ENCODE data around the gene CLIP1.
A peak's percentile ranks its signal among the peaks of the same experiment; 100 is the strongest.
"Not testable (repeated sequence)": the region's sequence is repeated elsewhere in the genome, so short reads cannot be mapped to it uniquely, and the experiment has no call there.

CLIP1 gene

DNA sequence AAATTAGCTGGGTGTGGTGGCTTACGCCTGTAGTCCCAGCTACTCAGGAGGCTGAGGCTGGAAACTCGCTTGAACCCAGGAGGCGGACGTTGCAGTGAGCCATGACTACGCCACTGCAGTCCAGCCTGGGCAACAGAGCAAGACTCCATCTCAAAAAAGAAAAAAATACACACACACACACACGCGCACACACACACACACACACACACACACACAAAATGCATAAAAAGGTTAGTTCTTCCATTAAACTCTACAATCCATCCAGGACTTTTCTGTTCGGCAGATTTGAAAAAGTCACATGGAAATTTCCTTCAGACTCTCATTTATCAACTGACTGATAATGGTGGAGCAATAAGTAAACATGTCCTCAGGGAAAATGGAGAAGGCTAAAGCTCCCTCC, 147.0 kb downstream of the CLIP1 start:
- Histone ChIP-seq H3K36me3 (peaks cover 3% of the 10 kb centered on the region; the same call in 1 of the 2 replicates), H3K9me3 (ENCODE audit: severe bottlenecking) (no peaks in the 10 kb centered on the region), H3K27me3 (ENCODE audit: insufficient read depth, low read depth, severe bottlenecking) (no peaks in the 10 kb centered on the region), H3K27ac (no peak overlapping the region), H3K4me3 (ENCODE audit: low read depth, low read length) (no peak overlapping the region)
- DNase-seq, result no peak
- TF ChIP-seq, protein P1, sequence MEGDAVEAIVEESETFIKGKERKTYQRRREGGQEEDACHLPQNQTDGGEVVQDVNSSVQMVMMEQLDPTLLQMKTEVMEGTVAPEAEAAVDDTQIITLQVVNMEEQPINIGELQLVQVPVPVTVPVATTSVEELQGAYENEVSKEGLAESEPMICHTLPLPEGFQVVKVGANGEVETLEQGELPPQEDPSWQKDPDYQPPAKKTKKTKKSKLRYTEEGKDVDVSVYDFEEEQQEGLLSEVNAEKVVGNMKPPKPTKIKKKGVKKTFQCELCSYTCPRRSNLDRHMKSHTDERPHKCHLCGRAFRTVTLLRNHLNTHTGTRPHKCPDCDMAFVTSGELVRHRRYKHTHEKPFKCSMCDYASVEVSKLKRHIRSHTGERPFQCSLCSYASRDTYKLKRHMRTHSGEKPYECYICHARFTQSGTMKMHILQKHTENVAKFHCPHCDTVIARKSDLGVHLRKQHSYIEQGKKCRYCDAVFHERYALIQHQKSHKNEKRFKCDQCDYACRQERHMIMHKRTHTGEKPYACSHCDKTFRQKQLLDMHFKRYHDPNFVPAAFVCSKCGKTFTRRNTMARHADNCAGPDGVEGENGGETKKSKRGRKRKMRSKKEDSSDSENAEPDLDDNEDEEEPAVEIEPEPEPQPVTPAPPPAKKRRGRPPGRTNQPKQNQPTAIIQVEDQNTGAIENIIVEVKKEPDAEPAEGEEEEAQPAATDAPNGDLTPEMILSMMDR (IDR thresholded peaks at IDR 0.05; ENCODE audit: low read depth, low read length), result no peak

DNA sequence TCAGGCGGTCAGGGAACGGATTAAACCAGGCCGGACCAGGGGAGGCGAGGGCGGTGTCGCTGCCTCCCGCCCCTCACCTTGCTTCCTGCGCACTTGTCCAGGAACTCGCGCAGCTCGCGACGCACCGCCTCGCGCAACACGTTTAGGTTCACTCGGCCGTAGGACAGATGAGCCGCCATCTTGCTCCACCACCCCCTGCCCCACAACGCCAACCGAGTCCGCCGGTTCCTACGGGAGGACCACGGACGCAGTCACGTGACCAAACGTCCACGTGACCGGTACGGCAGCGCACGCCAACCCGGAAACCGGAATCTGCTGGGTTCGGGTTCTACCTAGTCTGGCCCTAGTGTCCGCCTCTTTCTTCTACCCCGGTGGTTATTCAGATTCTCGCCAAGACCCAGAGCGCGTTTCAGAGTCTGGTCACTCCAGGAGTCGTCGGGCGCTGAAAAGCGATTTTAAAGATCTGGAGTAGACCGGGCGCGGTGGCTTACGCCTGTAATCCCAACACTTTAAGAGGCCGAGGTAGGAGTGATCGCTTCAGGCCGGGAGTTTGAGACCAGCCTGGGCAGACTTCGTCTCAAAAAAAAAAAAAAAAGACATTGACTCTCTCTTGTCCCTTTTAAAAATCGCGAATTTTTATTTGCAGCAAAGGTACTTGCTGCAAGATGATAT, 156.1 kb downstream of the CLIP1 start, which contains the start of gene VPS33A:
TSS of gene VPS33A (minus strand) at position 265 of the 672 bp plus-strand sequence. CDS start at position 179, 86 bp downstream.
- no peaks in the 10 kb centered on the region for H3K9me3 ChIP-seq (ENCODE audit: severe bottlenecking)
- H3K36me3 ChIP-seq, result peaks cover 20% of the 10 kb centered on the region
- peak within 1 kb of the TSS; percentile 95 for H3K4me3 ChIP-seq (ENCODE audit: low read depth, low read length)
- DNase-seq, result peak; percentile 97
- no peaks in the 10 kb centered on the region for H3K27me3 ChIP-seq (ENCODE audit: insufficient read depth, low read depth, severe bottlenecking)
- H3K27ac ChIP-seq, result peak within 1 kb of the TSS; percentile 82
- TF ChIP-seq, protein P1 (IDR thresholded peaks at IDR 0.05; ENCODE audit: low read depth, low read length), result no peak

DNA sequence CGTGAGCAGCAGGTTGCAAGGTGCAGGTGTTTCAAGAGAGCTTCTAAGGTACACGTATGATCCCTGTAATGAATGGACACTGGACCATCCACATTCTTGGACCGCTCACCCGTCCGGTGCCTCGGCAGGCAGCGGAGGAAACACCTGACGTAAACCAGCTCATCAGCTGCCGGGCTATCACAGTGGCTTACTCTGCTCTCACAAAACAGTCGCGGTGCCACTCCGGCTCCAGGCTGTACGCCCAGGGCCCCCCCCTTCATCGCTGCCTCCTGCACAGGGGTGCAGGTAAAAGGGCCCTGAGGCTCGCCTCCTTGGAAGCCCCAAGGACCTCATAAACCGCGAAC, 156.6 kb downstream of the CLIP1 start:
- H3K4me3 ChIP-seq (ENCODE audit: low read depth, low read length), result peak overlapping the region; percentile 95
- DNase-seq, result no peak
- peaks cover 25% of the 10 kb centered on the region for H3K36me3 ChIP-seq
- TF ChIP-seq, protein P1 (IDR thresholded peaks at IDR 0.05; ENCODE audit: low read depth, low read length), result no peak
- H3K9me3 ChIP-seq (ENCODE audit: severe bottlenecking), result no peaks in the 10 kb centered on the region
- H3K27ac ChIP-seq, result peak overlapping the region; percentile 82
- H3K27me3 ChIP-seq (ENCODE audit: insufficient read depth, low read depth, severe bottlenecking), result no peaks in the 10 kb centered on the region

DNA sequence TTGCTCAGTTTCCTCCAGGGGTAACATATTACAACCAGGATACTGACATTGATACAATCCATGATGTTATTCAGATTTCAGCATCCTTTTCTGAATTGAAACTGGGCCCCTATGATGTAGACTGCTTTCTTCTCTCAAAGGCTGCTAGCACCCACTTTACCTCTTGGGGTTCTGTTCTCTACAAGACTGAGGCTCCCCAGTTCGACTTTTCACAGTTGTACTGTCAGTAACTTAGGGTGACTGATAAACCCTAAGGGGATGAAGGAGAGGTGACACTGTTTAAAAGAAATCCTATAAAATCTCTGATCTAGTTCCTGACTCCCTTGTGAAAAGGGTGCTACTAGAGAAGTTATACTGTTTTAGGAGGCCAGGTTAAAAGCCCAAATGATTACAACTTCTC, 157.0 kb downstream of the CLIP1 start:
- peak overlapping the region; percentile 95 for H3K4me3 ChIP-seq (ENCODE audit: low read depth, low read length)
- no peak overlapping the region for H3K27ac ChIP-seq
- DNase-seq, result no peak
- no peaks in the 10 kb centered on the region for H3K27me3 ChIP-seq (ENCODE audit: insufficient read depth, low read depth, severe bottlenecking)
- TF ChIP-seq, protein P1 (IDR thresholded peaks at IDR 0.05; ENCODE audit: low read depth, low read length), result no peak
- H3K36me3 ChIP-seq, result peaks cover 29% of the 10 kb centered on the region
- no peaks in the 10 kb centered on the region for H3K9me3 ChIP-seq (ENCODE audit: severe bottlenecking)

DNA sequence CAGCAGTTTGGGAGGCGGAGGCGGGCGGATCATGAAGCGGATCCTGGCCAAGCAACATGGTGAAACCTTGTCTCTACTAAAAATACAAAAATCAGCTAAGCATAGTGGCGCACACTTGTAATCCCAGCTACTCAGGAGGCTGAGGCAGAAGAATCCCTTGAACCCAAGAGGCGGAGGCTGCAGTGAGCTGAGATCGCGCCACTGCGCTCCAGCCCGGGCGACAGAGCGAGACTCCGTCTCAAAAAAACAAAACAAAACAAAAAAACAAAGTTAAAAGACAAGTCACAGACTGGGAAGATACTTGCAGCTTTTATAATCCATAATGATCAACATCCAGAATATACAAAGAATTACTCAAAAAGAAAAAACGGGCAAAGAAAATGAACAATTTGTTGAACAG, 161.7 kb downstream of the CLIP1 start:
- not testable (repeated sequence) for H3K27ac ChIP-seq

DNA sequence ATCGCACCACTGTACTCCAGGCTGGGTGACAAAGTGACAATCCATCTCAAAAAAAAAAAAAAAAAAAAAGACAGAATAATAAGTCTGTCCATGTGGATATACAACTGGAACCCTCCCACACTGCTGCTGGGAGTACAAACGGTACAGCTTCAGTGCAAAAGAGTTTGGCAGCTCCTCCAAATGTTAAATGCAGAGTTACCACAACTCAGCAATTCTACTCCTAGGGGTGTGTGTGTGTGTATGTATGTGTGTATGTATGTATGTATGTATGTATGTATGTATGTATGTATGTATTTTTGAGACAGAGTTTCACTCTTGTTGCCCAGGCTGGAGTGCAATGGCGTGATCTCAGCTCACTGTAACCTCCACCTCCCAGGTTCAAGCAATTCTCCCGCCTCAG, 163.5 kb downstream of the CLIP1 start:
- DNase-seq; H3K27ac ChIP-seq; H3K9me3 ChIP-seq (ENCODE audit: severe bottlenecking); H3K4me3 ChIP-seq (ENCODE audit: low read depth, low read length); H3K27me3 ChIP-seq (ENCODE audit: insufficient read depth, low read depth, severe bottlenecking): not testable (repeated sequence)
- peaks cover 42% of the 10 kb centered on the region for H3K36me3 ChIP-seq

More for the DNA sequence above, 161.7 kb downstream of the CLIP1 start:
- not testable (repeated sequence) for H3K4me3 ChIP-seq (ENCODE audit: low read depth, low read length); H3K9me3 ChIP-seq (ENCODE audit: severe bottlenecking); DNase-seq; H3K27me3 ChIP-seq (ENCODE audit: insufficient read depth, low read depth, severe bottlenecking)
- H3K36me3 ChIP-seq, result peaks cover 42% of the 10 kb centered on the region

DNA sequence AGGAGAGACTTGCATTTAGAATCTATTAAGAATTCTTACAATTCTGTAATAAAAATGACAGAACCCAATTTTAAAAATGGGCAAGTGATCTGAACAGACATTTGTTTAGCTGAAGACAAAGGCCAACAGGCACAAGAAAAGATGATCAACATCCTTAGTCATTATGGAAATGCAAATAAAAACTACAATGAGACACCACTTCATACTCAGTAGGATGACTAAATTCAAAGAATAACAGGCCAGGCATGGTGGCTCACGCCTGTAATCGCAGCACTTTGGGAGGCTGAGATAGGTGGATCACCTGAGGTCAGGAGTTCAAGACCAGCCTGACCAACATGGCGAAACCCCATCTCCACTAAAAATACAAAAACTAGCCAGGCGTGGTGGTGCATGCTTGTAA, 164.0 kb downstream of the CLIP1 start:
- H3K4me3 ChIP-seq (ENCODE audit: low read depth, low read length); H3K27ac ChIP-seq; DNase-seq; H3K27me3 ChIP-seq (ENCODE audit: insufficient read depth, low read depth, severe bottlenecking); H3K9me3 ChIP-seq (ENCODE audit: severe bottlenecking): not testable (repeated sequence)
- peaks cover 38% of the 10 kb centered on the region for H3K36me3 ChIP-seq

Measured in WERI-Rb-1 (cell line).